Retina (tissue), 1 donor: Measurements from ENCODE around the gene TBCK.
A peak's percentile ranks its signal among the peaks of the same experiment; 100 is the strongest.

Experiments used
- DNase-seq: peaks from one replicate; pipeline ENCODE4 v3.0.0-alpha.2; 2016

The TBCK gene

GRCh38 chr4:106109929-106110328 lies 206.1 kb downstream of the TBCK start:
- DNase-seq = no peak

GRCh38 chr4:106105697-106106096 lies 210.3 kb downstream of the TBCK start:
- DNase-seq = no peak

GRCh38 chr4:106104276-106104675 lies 211.7 kb downstream of the TBCK start:
- DNase-seq = no peak

GRCh38 chr4:106096454-106096853 lies 219.6 kb downstream of the TBCK start:
- DNase-seq = no peak

GRCh38 chr4:106095408-106095807 lies 220.6 kb downstream of the TBCK start:
- no peak for DNase-seq

- DNase-seq = no peak
Observed at GRCh38 chr4:106092361-106093040, 223.5 kb downstream of the TBCK start.

- no peak for DNase-seq
Observed at GRCh38 chr4:106090826-106091225, 225.2 kb downstream of the TBCK start.

- no peak for DNase-seq
Observed at GRCh38 chr4:106083065-106083464, 232.9 kb downstream of the TBCK start.

- no peak for DNase-seq
Observed at GRCh38 chr4:106080376-106080775, 235.6 kb downstream of the TBCK start.

GRCh38 chr4:106079616-106080015 lies 236.4 kb downstream of the TBCK start:
- DNase-seq = no peak

- DNase-seq = no peak
Observed at GRCh38 chr4:106065018-106065417, 251.0 kb downstream of the TBCK start.

GRCh38 chr4:106063009-106063408 lies 253.0 kb downstream of the TBCK start:
- no peak for DNase-seq

GRCh38 chr4:106062452-106062875 lies 253.5 kb downstream of the TBCK start:
- no peak for DNase-seq

- DNase-seq = no peak
Observed at GRCh38 chr4:106058921-106059320, 257.1 kb downstream of the TBCK start.

- no peak for DNase-seq
Observed at GRCh38 chr4:106056914-106057313, 259.1 kb downstream of the TBCK start.

GRCh38 chr4:106051514-106051913 lies 264.5 kb downstream of the TBCK start:
- DNase-seq = no peak

GRCh38 chr4:106049490-106049889 lies 266.5 kb downstream of the TBCK start:
- DNase-seq = no peak

- DNase-seq = peak; percentile 20
Observed at GRCh38 chr4:106048250-106048971, 267.6 kb downstream of the TBCK start.

GRCh38 chr4:106046083-106046482 lies 269.9 kb downstream of the TBCK start:
- no peak for DNase-seq

- no peak for DNase-seq
Observed at GRCh38 chr4:106041294-106042002, 274.6 kb downstream of the TBCK start.

GRCh38 chr4:106039796-106040195 lies 276.2 kb downstream of the TBCK start:
- no peak for DNase-seq

- no peak for DNase-seq
Observed at GRCh38 chr4:106038908-106039307, 277.1 kb downstream of the TBCK start.

- DNase-seq = no peak
Observed at GRCh38 chr4:106038012-106038411, 278.0 kb downstream of the TBCK start.

GRCh38 chr4:106036848-106037247 lies 279.2 kb downstream of the TBCK start:
- DNase-seq = no peak
